A549 (cell line): ENCODE data around the gene GTF2IRD1. TPM values are rescaled to one million over a fixed set of nuclear protein-coding genes. Genes with fewer than 3 reads are reported as not detected.

ENCODE experiments used
- ATAC-seq, 2 experiments: fragments of 200-7000 bp in 1 of 2; fragments of >200 bp in 1 of 2; cut with Nextera tagmentation in 1 of 2; cut with Tn5 transposase in 1 of 2; 3 replicates each; pipeline versions ENCODE4 v1.8.0 to v1.9.1; 2018 to 2020; ENCODE audit warnings: mild to moderate bottlenecking in 1 of 2, moderate library complexity in 1 of 2
- CTCF ChIA-PET: fragments of 300-600 bp; sonication (Branson Sonifier 250); formaldehyde crosslinking; extraction: SDS; loops from one replicate; lab custom pipeline; 2021; ENCODE audit warnings: antibody characterized with exemption, inconsistent platforms; lab: Yijun Ruan, JAX
- POLR2A ChIA-PET: fragments of 350-600 bp; formaldehyde crosslinking; extraction: SDS; loops from one replicate; lab custom pipeline; 2021; ENCODE audit warnings: antibody characterized with exemption, inconsistent platforms; lab: Yijun Ruan, JAX
- DNase-seq, 2 experiments: peaks; one replicate each; pipeline versions ENCODE4 v3.0.0 to v3.0.0-alpha.2; 2011 to 2016; ENCODE audit warnings: low read depth in 1 of 2, low spot score in 1 of 2
- FAIRE-seq: peaks from 2 replicates; lab custom pipeline; 2011; peaks lifted over from hg19 to GRCh38; lab: Jason Lieb, UNC
- H3K27ac ChIP-seq, 2 experiments: fragments of >200 bp; sonication (Bioruptor Twin); formaldehyde crosslinking; 3 replicates each; pipeline ENCODE4 v1.5.1; 2016 to 2017
- H3K4me1 ChIP-seq: fragments of >200 bp; sonication (Bioruptor Twin); formaldehyde crosslinking; 3 replicates; pipeline ENCODE4 v1.6.1; 2016
- H3K4me2 ChIP-seq: fragments of >200 bp; sonication (Bioruptor Twin); formaldehyde crosslinking; 3 replicates; pipeline ENCODE4 v1.6.1; 2016
- H3K4me3 ChIP-seq: fragments of >200 bp; sonication (Bioruptor Twin); formaldehyde crosslinking; 3 replicates; pipeline ENCODE4 v1.5.1; 2016
- H3K9me3 ChIP-seq: fragments of >200 bp; sonication (Bioruptor Twin); formaldehyde crosslinking; 3 replicates; pipeline ENCODE4 v1.6.1; 2016
- CBX2 ChIP-seq: fragments of 200-600 bp; sonication (generic); IDR thresholded peaks from 2 replicates; pipeline ENCODE4 v1.6.1; 2016; ENCODE audit warnings: low read depth, mild to moderate bottlenecking, borderline replicate concordance
- CBX8 ChIP-seq: fragments of 200-600 bp; sonication (generic); IDR thresholded peaks from 2 replicates; pipeline ENCODE4 v1.6.1; 2016
- CEBPB ChIP-seq, 2 experiments: fragments of >200 bp in 1 of 2; sonication (Bioruptor Twin) in 1 of 2; formaldehyde crosslinking in 1 of 2; IDR thresholded peaks; 2 replicates each; pipeline ENCODE4 v1.6.1; 2012 to 2016
- CHD2 ChIP-seq: fragments of 150-350 bp; IDR thresholded peaks from 2 replicates; pipeline ENCODE4 v1.6.1; 2014; ENCODE audit warnings: low read length; ENCODE audit not compliant: partially characterized antibody
- CTCF ChIP-seq: fragments of >200 bp; sonication (Bioruptor Twin); formaldehyde crosslinking; IDR thresholded peaks from 3 replicates; pipeline ENCODE4 v1.5.1; 2016
- ELK1 ChIP-seq: fragments of 150-350 bp; IDR thresholded peaks from 2 replicates; pipeline ENCODE4 v1.6.1; 2014; ENCODE audit warnings: low read depth, mild to moderate bottlenecking, low read length
- FOSB ChIP-seq: fragments of 250-450 bp; sonication (Bioruptor Pico); IDR thresholded peaks from 2 replicates; pipeline ENCODE4 v1.5.0; 2020; ENCODE audit warnings: mild to moderate bottlenecking, moderate library complexity
- HES2 ChIP-seq: fragments of >200 bp; sonication (Bioruptor Twin); formaldehyde crosslinking; IDR thresholded peaks from 2 replicates; pipeline ENCODE4 v1.6.1; 2016
- MYC ChIP-seq: IDR thresholded peaks from 2 replicates; pipeline ENCODE4 v1.6.1; 2012; ENCODE audit warnings: mild to moderate bottlenecking, inconsistent platforms, low read length, improper control_type of control experiment, borderline replicate concordance
- PBX3 ChIP-seq: IDR thresholded peaks from 2 replicates; pipeline ENCODE4 v1.6.1; 2012
- RARB ChIP-seq: fragments of 250-450 bp; sonication (Bioruptor Pico); IDR thresholded peaks from 2 replicates; pipeline ENCODE4 v1.8.0; 2021; ENCODE audit warnings: mild to moderate bottlenecking, moderate library complexity
- TFCP2L1 ChIP-seq: fragments of 250-450 bp; sonication (Bioruptor Pico); IDR thresholded peaks from 2 replicates; pipeline ENCODE4 v1.5.0; 2021; ENCODE audit warnings: mild to moderate bottlenecking
- TP53 ChIP-seq: fragments of 250-450 bp; sonication (Bioruptor Pico); IDR thresholded peaks from 2 replicates; pipeline ENCODE4 v1.5.0; 2021; ENCODE audit warnings: mild to moderate bottlenecking, moderate library complexity
- ZFP36 ChIP-seq: fragments of 450-650 bp; IDR thresholded peaks from 2 replicates; pipeline ENCODE4 v1.6.1; 2014; ENCODE audit warnings: borderline replicate concordance; ENCODE audit not compliant: partially characterized antibody
- WGBS: methylation state at CpG from one replicate; pipeline ENCODE4 v1.1.6; 2017; ENCODE audit errors: missing lambda C conversion rate; 5-methylcytosine and 5-hydroxymethylcytosine counted together
- polyA plus RNA-seq, 4 experiments: library from polyadenylated mRNA; depleted of rRNA in 3 of 4; stranded (reverse); fragments of >200 nt; fragmentation: RNase III in 1 of 4; extraction: RNeasy Plus Mini Kit Qiagen cat#74134 plus additional on column Dnase treatment in 1 of 4; gene quantifications; 2 replicates in 3 of 4; 3 replicates in 1 of 4; pipeline ENCODE4 v1.2.3, GENCODE V29; 2011 to 2017

The GTF2IRD1 gene
- polyA plus RNA-seq, 2 of the 4 experiments (the other 2 are of a cell fraction): 19.9 to 20.5 TPM

GRCh38 chr7:74521855-74522254 is 68.1 kb downstream of the GTF2IRD1 start:
- ChIA-PET CTCF (no interaction called here), POLR2A (no interaction called here)
- no peak for FAIRE-seq
- DNase-seq: peak in 1 of 2 experiments; percentile 31
- Histone ChIP-seq H3K9me3 (peaks cover 11% of the 10 kb centered on the region), H3K4me1 (no peaks in the 10 kb centered on the region), H3K4me3 (no peak overlapping the region), H3K4me2 (no peak overlapping the region), H3K27ac (no peak overlapping the region)
- ATAC-seq: no peak
- TF ChIP-seq CBX2 (no peak), CHD2 (no peak), ZFP36 (no peak), TP53 (CRISPR knock-in tag) (no peak), CBX8 (no peak), CTCF (no peak), HES2 (no peak)
- WGBS: 93% methylated on average over 10 of the region's 10 CpGs

- WGBS: 100% methylated on average over 1 of the region's 1 CpG
- CTCF ChIA-PET: no interaction called here
- Histone ChIP-seq H3K4me3 (no peak overlapping the region), H3K4me1 (no peaks in the 10 kb centered on the region), H3K4me2 (no peak overlapping the region), H3K27ac (no peak overlapping the region), H3K9me3 (peaks cover 11% of the 10 kb centered on the region)
- TF ChIP-seq CEBPB (IDR thresholded peaks at IDR 0.05): no peak
- TF ChIP-seq FOSB (CRISPR knock-in tag): no peak
- no peak for TF ChIP-seq RARB (CRISPR knock-in tag)
- DNase-seq (no peak), ATAC-seq (no peak), FAIRE-seq (no peak)
- POLR2A ChIA-PET: no interaction called here
Measured at GRCh38 chr7:74522281-74522905, 68.7 kb downstream of the GTF2IRD1 start.

- FAIRE-seq: no peak
- no peak for TF ChIP-seq MYC
- TF ChIP-seq ELK1: no peak
- TF ChIP-seq CTCF: no peak
- no peak for TF ChIP-seq TFCP2L1 (CRISPR knock-in tag)
- no peak for TF ChIP-seq PBX3
- ChIA-PET POLR2A (no interaction called here), CTCF (no interaction called here)
- Histone ChIP-seq H3K9me3 (peaks cover 11% of the 10 kb centered on the region), H3K4me3 (no peak overlapping the region), H3K4me2 (no peak overlapping the region), H3K4me1 (no peaks in the 10 kb centered on the region), H3K27ac (no peak overlapping the region)
- ATAC-seq: no peak
- WGBS: 93% methylated on average over 4 of the region's 4 CpGs
- DNase-seq: no peak
Measured at GRCh38 chr7:74523015-74523414, 69.3 kb downstream of the GTF2IRD1 start.
